GM23248 (cell line): ENCODE measurements around the gene RNF115.

ENCODE experiments used
- EZH2 ChIP-seq: fragments of 200-600 bp; sonication (generic); IDR thresholded peaks from 2 replicates; pipeline ENCODE4 v1.6.1; 2018; ENCODE audit warnings: antibody characterized with exemption, mild to moderate bottlenecking; ENCODE audit not compliant: insufficient read depth, poor library complexity, severe bottlenecking
- EZH2phosphoT487 ChIP-seq: fragments of 200-600 bp; sonication (generic); IDR thresholded peaks from 2 replicates; pipeline ENCODE4 v1.6.1; 2018; ENCODE audit warnings: antibody characterized with exemption, moderate library complexity, mild to moderate bottlenecking, low read depth; ENCODE audit not compliant: insufficient read depth

DNA sequence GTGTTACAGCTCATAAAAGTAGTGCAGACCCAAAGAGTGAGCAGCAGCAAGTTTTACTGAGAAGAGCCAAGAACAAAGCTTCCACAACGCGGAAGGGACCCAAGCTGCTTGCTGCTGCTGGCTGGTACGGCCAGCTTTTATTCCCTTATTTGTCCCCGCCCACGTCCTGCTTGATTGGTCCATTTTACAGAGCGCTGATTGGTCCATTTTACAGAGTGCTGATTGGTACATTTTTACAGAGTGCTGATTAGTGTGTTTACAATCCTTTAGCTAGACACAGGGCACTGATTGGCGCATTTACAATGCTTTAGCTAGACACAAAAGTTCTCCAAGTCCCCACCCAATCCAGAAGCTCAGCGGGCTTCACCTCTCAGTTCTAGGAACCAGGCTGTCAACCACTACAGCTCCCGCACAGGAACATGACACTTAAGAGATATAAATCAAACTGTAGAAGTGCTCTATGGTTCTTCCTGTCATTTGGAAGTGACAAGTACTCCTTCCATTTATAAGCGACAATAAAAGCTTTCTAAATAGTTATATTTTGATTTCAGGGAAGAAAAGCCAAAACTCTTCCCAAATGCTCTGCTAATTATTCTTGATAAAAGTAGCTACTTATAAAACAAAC lies 28.5 kb downstream of the RNF115 start:
- TF ChIP-seq EZH2: no peak
- no peak for TF ChIP-seq EZH2phosphoT487
